Measurements from ENCODE around the gene MGAT1. TPM values are rescaled to one million over a fixed set of nuclear protein-coding genes. Genes with fewer than 3 reads are reported as not detected.

MGAT1 gene
- total RNA-seq, 2 donors from 2014 or later = 96.2 to 98.8 TPM

- WGBS, 2 donors = 94 to 100% methylated on average over 1 of the region's 1 CpG
Measured at GRCh38 chr5:180777475-180777874, 25.1 kb downstream of the MGAT1 start.

GRCh38 chr5:180776376-180776775 is 26.2 kb downstream of the MGAT1 start:
- Histone ChIP-seq H3K27ac (no peak overlapping the region), H3K9me3 (no peaks in the 10 kb centered on the region), H3K36me3 (replicated peaks in 1 of 2; ENCODE audit: insufficient read depth in 1 of 2, low read depth in 2 of 2) (no peaks in the 10 kb centered on the region), H3K27me3 (no peaks in the 10 kb centered on the region), H3K4me3 (no peak overlapping the region), H3K4me1 (no peaks in the 10 kb centered on the region)
- WGBS, 2 donors = 97 to 100% methylated on average over 1 of the region's 1 CpG
- ATAC-seq (no peak), DNase-seq (no peak)
- TF ChIP-seq POLR2A (IDR thresholded peaks at IDR 0.05) (no peak), CTCF (IDR thresholded peaks at IDR 0.05) (no peak)
- intact Hi-C loops (cut with DNase I) = no loop called here

More at GRCh38 chr5:180777475-180777874, 25.1 kb downstream of the MGAT1 start:
- Histone ChIP-seq H3K9me3 (no peaks in the 10 kb centered on the region), H3K36me3 (replicated peaks in 1 of 2; ENCODE audit: insufficient read depth in 1 of 2, low read depth in 2 of 2) (no peaks in the 10 kb centered on the region), H3K27ac (no peak overlapping the region), H3K4me1 (no peaks in the 10 kb centered on the region), H3K4me3 (no peak overlapping the region), H3K27me3 (no peaks in the 10 kb centered on the region)
- intact Hi-C loops (cut with DNase I) = no loop called here
- no peak for DNase-seq
- no peak for TF ChIP-seq POLR2A (IDR thresholded peaks at IDR 0.05)
- no peak for TF ChIP-seq CTCF (IDR thresholded peaks at IDR 0.05)
- ATAC-seq = no peak

- WGBS, 2 donors = 80 to 86% methylated on average over 7 of the region's 7 CpGs
- H3K4me3 ChIP-seq = no peak overlapping the region
- no peak for ATAC-seq
- no peak for TF ChIP-seq CTCF (IDR thresholded peaks at IDR 0.05)
- no peak for TF ChIP-seq POLR2A (IDR thresholded peaks at IDR 0.05)
- H3K27ac ChIP-seq = no peak overlapping the region
- H3K4me1 ChIP-seq = no peaks in the 10 kb centered on the region
- H3K36me3 ChIP-seq (replicated peaks in 1 of 2; ENCODE audit: insufficient read depth in 1 of 2, low read depth in 2 of 2) = no peaks in the 10 kb centered on the region
- H3K9me3 ChIP-seq = no peaks in the 10 kb centered on the region
- no peaks in the 10 kb centered on the region for H3K27me3 ChIP-seq
- no peak for DNase-seq
- intact Hi-C loops (cut with DNase I) = no loop called here
Measured at GRCh38 chr5:180775624-180776023, 27.0 kb downstream of the MGAT1 start.

DNA sequence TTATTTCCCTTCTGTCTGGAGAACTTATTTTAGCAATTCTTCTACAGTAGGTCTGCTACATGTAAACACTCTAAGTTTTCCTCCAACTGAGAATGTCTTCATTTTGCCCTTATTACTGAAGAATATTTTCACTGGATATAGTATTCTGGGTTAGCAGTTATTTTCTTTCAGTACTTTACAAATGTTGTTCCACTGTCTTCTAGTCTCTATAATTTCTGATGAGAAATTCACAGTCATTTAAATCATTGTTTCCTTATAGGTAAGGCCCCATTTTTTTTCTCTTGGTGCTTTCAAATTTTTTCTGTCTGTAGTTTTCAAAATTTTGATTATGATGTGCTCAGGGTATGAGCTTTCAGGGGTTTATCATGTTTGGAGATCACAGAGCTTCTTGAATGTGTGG is 30.8 kb downstream of the MGAT1 start:
- DNase-seq (no peak), ATAC-seq (no peak)
- Histone ChIP-seq H3K4me3 (no peak overlapping the region), H3K27ac (no peak overlapping the region), H3K27me3 (no peaks in the 10 kb centered on the region), H3K4me1 (no peaks in the 10 kb centered on the region), H3K9me3 (no peaks in the 10 kb centered on the region), H3K36me3 (replicated peaks in 1 of 2; ENCODE audit: insufficient read depth in 1 of 2, low read depth in 2 of 2) (no peaks in the 10 kb centered on the region)
- intact Hi-C loops (cut with DNase I) = no loop called here
- no peak for TF ChIP-seq CTCF (IDR thresholded peaks at IDR 0.05)
- TF ChIP-seq POLR2A (IDR thresholded peaks at IDR 0.05) = no peak

DNA sequence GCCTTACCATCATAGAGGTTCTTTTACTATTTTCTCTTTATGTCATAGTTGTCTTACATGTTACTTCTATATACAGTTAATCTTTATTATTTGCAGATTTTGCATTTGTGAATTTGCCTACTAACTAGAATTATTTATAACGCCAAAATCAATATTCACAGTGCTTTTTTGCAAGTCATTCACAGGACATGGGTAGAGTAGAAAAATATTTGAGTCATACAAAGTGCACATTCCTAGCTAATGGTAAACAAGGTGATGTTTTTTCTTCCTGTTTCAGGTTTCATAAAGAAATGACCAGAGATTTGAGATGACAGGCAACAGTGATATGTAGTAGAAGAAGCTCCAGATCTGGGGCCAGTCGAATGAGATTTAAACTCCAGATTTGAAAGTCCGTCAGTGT is 32.8 kb downstream of the MGAT1 start:
- WGBS, 2 donors = 71 to 74% methylated on average over 3 of the region's 3 CpGs
- no peaks in the 10 kb centered on the region for H3K36me3 ChIP-seq (replicated peaks in 1 of 2; ENCODE audit: insufficient read depth in 1 of 2, low read depth in 2 of 2)
- DNase-seq = no peak
- H3K27ac ChIP-seq = no peak overlapping the region
- H3K4me1 ChIP-seq = no peaks in the 10 kb centered on the region
- no peak overlapping the region for H3K4me3 ChIP-seq
- no peaks in the 10 kb centered on the region for H3K9me3 ChIP-seq
- intact Hi-C loops (cut with DNase I) = no loop called here
- TF ChIP-seq CTCF (IDR thresholded peaks at IDR 0.05) = no peak
- TF ChIP-seq POLR2A (IDR thresholded peaks at IDR 0.05) = no peak
- no peaks in the 10 kb centered on the region for H3K27me3 ChIP-seq
- no peak for ATAC-seq
